ENCODE measurements around the gene TNNI3K.

- TF ChIP-seq, protein P1, sequence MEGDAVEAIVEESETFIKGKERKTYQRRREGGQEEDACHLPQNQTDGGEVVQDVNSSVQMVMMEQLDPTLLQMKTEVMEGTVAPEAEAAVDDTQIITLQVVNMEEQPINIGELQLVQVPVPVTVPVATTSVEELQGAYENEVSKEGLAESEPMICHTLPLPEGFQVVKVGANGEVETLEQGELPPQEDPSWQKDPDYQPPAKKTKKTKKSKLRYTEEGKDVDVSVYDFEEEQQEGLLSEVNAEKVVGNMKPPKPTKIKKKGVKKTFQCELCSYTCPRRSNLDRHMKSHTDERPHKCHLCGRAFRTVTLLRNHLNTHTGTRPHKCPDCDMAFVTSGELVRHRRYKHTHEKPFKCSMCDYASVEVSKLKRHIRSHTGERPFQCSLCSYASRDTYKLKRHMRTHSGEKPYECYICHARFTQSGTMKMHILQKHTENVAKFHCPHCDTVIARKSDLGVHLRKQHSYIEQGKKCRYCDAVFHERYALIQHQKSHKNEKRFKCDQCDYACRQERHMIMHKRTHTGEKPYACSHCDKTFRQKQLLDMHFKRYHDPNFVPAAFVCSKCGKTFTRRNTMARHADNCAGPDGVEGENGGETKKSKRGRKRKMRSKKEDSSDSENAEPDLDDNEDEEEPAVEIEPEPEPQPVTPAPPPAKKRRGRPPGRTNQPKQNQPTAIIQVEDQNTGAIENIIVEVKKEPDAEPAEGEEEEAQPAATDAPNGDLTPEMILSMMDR (IDR thresholded peaks at IDR 0.05) = no peak
- TF ChIP-seq POLR2A (IDR thresholded peaks at IDR 0.05) = no peak
Observed at GRCh38 chr1:74286414-74286813, 51.2 kb downstream of the TNNI3K start.
